GM23248 (cell line): ENCODE results near the gene LUZP1.

Experiments
- EZH2 ChIP-seq: fragments of 200-600 bp; sonication (generic); IDR thresholded peaks from 2 replicates; pipeline ENCODE4 v1.6.1; 2018; ENCODE audit warnings: antibody characterized with exemption, mild to moderate bottlenecking; ENCODE audit not compliant: insufficient read depth, poor library complexity, severe bottlenecking
- EZH2phosphoT487 ChIP-seq: fragments of 200-600 bp; sonication (generic); IDR thresholded peaks from 2 replicates; pipeline ENCODE4 v1.6.1; 2018; ENCODE audit warnings: antibody characterized with exemption, moderate library complexity, mild to moderate bottlenecking, low read depth; ENCODE audit not compliant: insufficient read depth

- TF ChIP-seq EZH2 (no peak), EZH2phosphoT487 (no peak)
Observed at GRCh38 chr1:23110391-23110790, 58.3 kb downstream of the LUZP1 start.
